ENCODE measurements around the gene SOWAHA. TPM values are rescaled to one million over a fixed set of nuclear protein-coding genes. Genes with fewer than 3 reads are reported as not detected.

The SOWAHA gene
- not detected for total RNA-seq

DNA sequence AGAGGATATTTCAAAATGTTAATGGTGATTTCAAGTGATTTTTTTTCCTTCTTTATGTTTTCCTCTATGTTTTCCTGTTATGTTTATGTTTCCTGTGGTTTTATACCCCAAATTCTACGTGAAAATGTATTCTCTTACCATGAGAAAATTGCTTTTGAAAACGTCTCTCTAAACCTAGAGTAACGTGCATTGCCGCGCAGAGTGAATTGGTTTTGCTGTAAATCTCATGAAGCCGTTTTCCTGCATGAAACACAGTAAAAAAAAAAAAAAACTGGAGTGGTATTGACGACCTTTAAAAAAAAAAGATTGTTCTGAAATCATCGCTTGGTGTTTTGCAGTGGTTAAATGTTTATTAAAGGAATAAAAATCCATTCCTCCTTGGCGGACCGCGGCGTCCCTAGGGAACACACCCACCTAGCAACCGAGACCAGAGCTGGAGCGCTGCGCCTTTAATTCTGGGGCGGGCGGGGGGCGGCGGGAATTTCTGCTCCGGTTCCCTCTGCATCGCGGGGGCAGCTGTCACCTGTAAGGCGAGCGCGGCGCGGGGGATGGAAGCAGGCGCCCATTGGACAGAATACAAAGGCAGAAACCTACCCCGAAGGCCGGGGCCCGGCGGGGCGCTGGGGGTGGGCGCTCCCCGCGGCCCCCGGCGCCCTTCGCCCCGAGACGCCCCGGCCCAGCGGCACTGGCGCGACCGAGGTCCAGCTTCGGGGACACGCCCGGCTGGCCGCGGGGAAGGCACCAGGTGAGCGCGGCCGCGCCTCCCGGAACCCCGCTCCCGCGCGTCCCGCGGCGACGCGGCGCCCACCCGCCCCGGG lies at the start of gene SOWAHA:
Gene SOWAHA (plus strand): TSS at position 522 of the 818 bp plus-strand sequence. CDS start 320 bp downstream, outside the sequence.
- peak; percentile 45 for ATAC-seq
- Mint-ChIP-seq H3K4me3 (peak within 1 kb of the TSS; percentile 64), H3K27me3 (ENCODE audit: low read depth) (peaks cover 48% of the 10 kb centered on the region), H3K36me3 (ENCODE audit: low read depth) (no peaks in the 10 kb centered on the region), H3K9me3 (ENCODE audit: insufficient read depth) (no peaks in the 10 kb centered on the region), H3K27ac (no peak within 1 kb of the TSS), H3K4me1 (ENCODE audit: low read depth) (peaks cover 13% of the 10 kb centered on the region)
- ChIA-PET CTCF (interaction anchor here (1.0 to 1.1 kb wide), 3 partner anchors 12 to 311 kb away, joined by 3 to 6 read pairs (median 5); no protein-coding TSS in a partner anchor), POLR2A (interaction anchor here (1.0 kb wide), 1 partner anchor 222 kb away, joined by 3 read pairs; no protein-coding TSS in a partner anchor)
- DNase-seq: no peak

GRCh38 chr5:132764051-132764450 lies 49.1 kb upstream of the SOWAHA start:
- H3K27ac Mint-ChIP-seq: no peak overlapping the region
- CTCF ChIA-PET: no interaction called here
- POLR2A ChIA-PET: no interaction called here
- H3K36me3 Mint-ChIP-seq (ENCODE audit: low read depth): peaks cover 8% of the 10 kb centered on the region
- DNase-seq (no peak), ATAC-seq (no peak)
- no peaks in the 10 kb centered on the region for H3K27me3 Mint-ChIP-seq (ENCODE audit: low read depth)
- no peaks in the 10 kb centered on the region for H3K9me3 Mint-ChIP-seq (ENCODE audit: insufficient read depth)
- no peaks in the 10 kb centered on the region for H3K4me1 Mint-ChIP-seq (ENCODE audit: low read depth)
- H3K4me3 Mint-ChIP-seq: no peak overlapping the region

DNA sequence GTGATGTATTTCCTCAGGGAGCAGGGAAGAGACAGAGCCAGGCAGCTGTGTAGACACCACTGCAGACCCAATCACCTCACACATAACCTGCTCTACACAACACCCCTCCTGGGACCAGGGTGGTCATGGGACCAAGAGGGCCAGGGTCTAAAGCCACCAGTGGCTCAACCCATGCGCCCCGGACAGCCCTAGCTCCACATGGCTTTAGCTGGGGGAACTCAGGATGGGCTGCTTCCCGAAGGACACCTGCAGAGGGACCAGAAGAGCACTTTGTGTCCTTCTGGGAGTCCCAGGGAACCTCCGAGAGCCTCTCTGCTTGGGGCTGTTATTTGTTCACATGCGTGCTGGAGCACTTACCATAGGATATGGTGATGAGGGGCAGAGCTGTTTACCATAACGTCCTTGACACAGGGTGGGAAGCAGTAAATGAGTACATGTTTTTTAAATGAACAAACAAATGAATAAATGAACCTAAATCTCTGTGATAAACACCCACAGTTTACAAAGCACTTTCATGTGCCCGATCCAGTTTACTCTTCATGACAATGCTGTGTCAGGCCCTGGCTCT lies 48.3 kb upstream of the SOWAHA start:
- POLR2A ChIA-PET: no interaction called here
- CTCF ChIA-PET: no interaction called here
- no peaks in the 10 kb centered on the region for H3K4me1 Mint-ChIP-seq (ENCODE audit: low read depth)
- no peak overlapping the region for H3K27ac Mint-ChIP-seq
- no peaks in the 10 kb centered on the region for H3K27me3 Mint-ChIP-seq (ENCODE audit: low read depth)
- DNase-seq (no peak), ATAC-seq (no peak)
- H3K9me3 Mint-ChIP-seq (ENCODE audit: insufficient read depth): no peaks in the 10 kb centered on the region
- no peak overlapping the region for H3K4me3 Mint-ChIP-seq
- peaks cover 8% of the 10 kb centered on the region for H3K36me3 Mint-ChIP-seq (ENCODE audit: low read depth)

DNA sequence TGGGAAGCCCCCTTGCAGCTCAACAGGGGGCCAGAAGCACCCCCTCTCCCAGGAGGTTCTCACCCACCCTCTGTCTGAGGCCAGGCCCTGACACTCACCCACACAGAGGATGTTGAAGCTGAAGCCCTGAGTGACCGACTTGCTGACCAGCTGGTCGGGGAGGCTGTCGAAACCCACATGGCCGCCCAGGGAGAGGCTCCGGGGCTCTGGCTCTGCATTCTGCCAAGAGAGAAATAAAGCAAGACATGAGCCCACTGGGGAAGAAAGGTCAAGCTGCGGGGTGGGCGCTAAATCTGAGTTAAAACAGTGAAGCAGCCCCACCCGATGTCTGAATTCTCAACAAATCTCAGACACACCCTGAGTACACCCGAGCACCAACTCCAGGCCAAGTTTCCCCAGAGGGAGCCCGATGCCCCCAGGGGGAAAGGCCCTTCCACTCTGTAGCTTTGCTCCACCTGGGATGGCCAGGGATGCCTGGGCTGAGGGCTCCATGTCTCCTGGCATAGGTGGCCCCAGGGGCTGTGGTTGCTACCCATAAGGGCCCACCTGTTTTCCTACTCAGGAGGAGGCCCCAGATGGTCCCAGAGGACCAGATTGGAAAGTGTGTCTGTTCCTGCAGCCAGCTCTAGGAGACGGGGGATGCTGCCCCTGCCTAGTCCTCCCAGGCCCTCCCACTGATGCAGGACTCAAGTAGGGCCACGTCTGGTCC lies 47.6 kb upstream of the SOWAHA start:
- POLR2A ChIA-PET: no interaction called here

DNA sequence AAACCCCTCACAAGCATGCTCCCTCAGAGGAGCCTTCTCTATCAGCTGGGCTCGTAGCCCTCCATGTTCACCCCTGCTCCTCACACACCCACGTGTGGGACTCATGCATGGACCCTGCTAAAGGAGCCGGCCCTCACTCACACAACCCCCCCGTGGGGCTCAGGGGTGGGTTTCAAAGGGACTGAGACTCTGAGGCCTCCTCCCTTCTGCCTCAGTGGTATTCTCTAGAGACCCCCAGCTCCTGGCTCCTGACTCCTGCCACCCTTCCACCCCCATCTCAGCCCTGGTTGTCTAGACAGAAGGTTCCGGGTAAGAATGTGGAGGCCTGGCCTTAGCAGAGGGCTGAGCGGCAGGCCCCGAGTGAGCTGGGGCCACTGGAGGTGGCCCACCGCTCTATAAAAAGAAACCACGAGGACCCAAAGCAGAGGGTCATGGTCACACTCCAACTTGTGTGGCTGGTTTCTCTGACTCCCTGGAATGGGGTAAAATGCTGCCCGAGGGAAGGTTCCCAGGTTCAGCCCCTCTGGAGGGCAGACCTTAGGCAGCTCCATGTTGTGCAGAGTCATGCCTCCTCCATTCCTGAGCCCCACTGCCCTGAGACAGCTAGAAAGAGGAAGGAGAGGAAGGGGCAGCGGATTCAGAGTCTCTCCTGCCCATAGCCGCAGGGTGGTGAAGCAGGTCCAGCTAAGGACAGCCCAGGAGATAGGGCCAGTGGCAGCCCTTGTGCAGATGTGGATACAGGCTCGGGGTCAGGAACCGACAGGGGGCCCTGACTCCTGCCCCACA lies 46.9 kb upstream of the SOWAHA start:
- ChIA-PET POLR2A (no interaction called here), CTCF (interaction anchor here (1.0 kb wide), 1 partner anchor 54 kb away, joined by 3 read pairs; no protein-coding TSS in a partner anchor)

More for the DNA sequence above, 47.6 kb upstream of the SOWAHA start:
- no peak for ATAC-seq
- H3K27ac Mint-ChIP-seq: no peak overlapping the region
- no peaks in the 10 kb centered on the region for H3K4me1 Mint-ChIP-seq (ENCODE audit: low read depth)
- no peak overlapping the region for H3K4me3 Mint-ChIP-seq
- DNase-seq: no peak
- CTCF ChIA-PET: no interaction called here
- H3K9me3 Mint-ChIP-seq (ENCODE audit: insufficient read depth): no peaks in the 10 kb centered on the region
- peaks cover 8% of the 10 kb centered on the region for H3K36me3 Mint-ChIP-seq (ENCODE audit: low read depth)
- no peaks in the 10 kb centered on the region for H3K27me3 Mint-ChIP-seq (ENCODE audit: low read depth)

GRCh38 chr5:132766806-132767055 lies 46.4 kb upstream of the SOWAHA start:
- POLR2A ChIA-PET: no interaction called here
- peaks cover 8% of the 10 kb centered on the region for H3K36me3 Mint-ChIP-seq (ENCODE audit: low read depth)
- no peaks in the 10 kb centered on the region for H3K27me3 Mint-ChIP-seq (ENCODE audit: low read depth)
- H3K9me3 Mint-ChIP-seq (ENCODE audit: insufficient read depth): no peaks in the 10 kb centered on the region
- ATAC-seq (no peak), DNase-seq (no peak)
- CTCF ChIA-PET: interaction anchor here (1.0 kb wide), 1 partner anchor 53 kb away, joined by 3 read pairs; no protein-coding TSS in a partner anchor
- H3K4me1 Mint-ChIP-seq (ENCODE audit: low read depth): no peaks in the 10 kb centered on the region
- no peak overlapping the region for H3K27ac Mint-ChIP-seq
- no peak overlapping the region for H3K4me3 Mint-ChIP-seq

More for the DNA sequence above, 46.9 kb upstream of the SOWAHA start:
- H3K36me3 Mint-ChIP-seq (ENCODE audit: low read depth): peaks cover 8% of the 10 kb centered on the region
- H3K4me3 Mint-ChIP-seq: no peak overlapping the region
- no peaks in the 10 kb centered on the region for H3K9me3 Mint-ChIP-seq (ENCODE audit: insufficient read depth)
- H3K4me1 Mint-ChIP-seq (ENCODE audit: low read depth): no peaks in the 10 kb centered on the region
- H3K27ac Mint-ChIP-seq: no peak overlapping the region
- ATAC-seq (no peak), DNase-seq (no peak)
- H3K27me3 Mint-ChIP-seq (ENCODE audit: low read depth): no peaks in the 10 kb centered on the region

- ChIA-PET POLR2A (interaction anchor here (0.7 kb wide), 1 partner anchor 40 kb away, joined by 3 read pairs; no protein-coding TSS in a partner anchor), CTCF (interaction anchor here (1.0 kb wide), 1 partner anchor 53 kb away, joined by 3 read pairs; no protein-coding TSS in a partner anchor)
- Mint-ChIP-seq H3K4me3 (no peak overlapping the region), H3K27me3 (ENCODE audit: low read depth) (no peaks in the 10 kb centered on the region), H3K27ac (no peak overlapping the region), H3K4me1 (ENCODE audit: low read depth) (no peaks in the 10 kb centered on the region), H3K9me3 (ENCODE audit: insufficient read depth) (no peaks in the 10 kb centered on the region), H3K36me3 (ENCODE audit: low read depth) (peaks cover 8% of the 10 kb centered on the region)
- ATAC-seq: no peak
- DNase-seq: no peak
These were observed 46.0 kb upstream of the SOWAHA start for GRCh38 chr5:132767150-132767549.

- Mint-ChIP-seq H3K4me3 (no peak overlapping the region), H3K9me3 (ENCODE audit: insufficient read depth) (no peaks in the 10 kb centered on the region), H3K27me3 (ENCODE audit: low read depth) (no peaks in the 10 kb centered on the region), H3K36me3 (ENCODE audit: low read depth) (peaks cover 3% of the 10 kb centered on the region), H3K4me1 (ENCODE audit: low read depth) (no peaks in the 10 kb centered on the region), H3K27ac (no peak overlapping the region)
- ATAC-seq (no peak), DNase-seq (no peak)
- ChIA-PET POLR2A (no interaction called here), CTCF (no interaction called here)
These were observed 44.6 kb upstream of the SOWAHA start for GRCh38 chr5:132768485-132768868.

DNA sequence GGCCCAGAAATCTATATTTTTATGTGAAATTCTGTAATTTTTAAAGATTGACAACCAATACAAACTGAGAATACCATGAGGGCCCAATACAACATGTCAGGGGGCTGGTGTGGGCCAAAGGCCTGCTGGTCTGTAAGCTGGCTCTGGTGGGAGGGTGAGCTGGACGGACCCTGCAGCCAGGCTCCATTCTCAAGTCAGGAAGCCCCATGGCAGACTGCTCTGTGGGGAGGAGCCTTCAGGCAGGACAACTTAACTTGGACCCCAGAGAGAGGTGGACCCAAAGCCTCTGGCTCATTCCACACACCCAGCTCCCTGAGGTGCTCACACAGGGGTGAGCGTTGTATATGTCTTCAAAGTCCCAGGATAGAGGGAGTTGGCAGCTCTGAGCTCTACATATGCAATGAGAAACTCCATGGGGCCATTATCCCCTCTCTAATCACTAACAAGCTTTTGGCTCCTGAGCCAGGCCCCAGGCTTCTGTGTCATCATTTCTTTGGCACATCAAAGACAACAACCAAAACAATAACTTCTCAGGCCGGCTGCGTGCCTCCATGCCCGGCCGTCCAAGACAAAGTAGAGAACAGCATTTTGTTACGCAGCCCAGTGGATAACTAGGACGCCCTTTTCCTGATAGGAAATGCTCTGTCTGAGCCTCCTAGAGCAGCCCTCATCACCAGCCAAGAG lies 42.5 kb upstream of the SOWAHA start:
- Mint-ChIP-seq H3K27ac (no peak overlapping the region), H3K4me1 (ENCODE audit: low read depth) (peaks cover 3% of the 10 kb centered on the region), H3K36me3 (ENCODE audit: low read depth) (no peaks in the 10 kb centered on the region), H3K4me3 (no peak overlapping the region), H3K27me3 (ENCODE audit: low read depth) (peaks cover 7% of the 10 kb centered on the region), H3K9me3 (ENCODE audit: insufficient read depth) (no peaks in the 10 kb centered on the region)
- DNase-seq (no peak), ATAC-seq (no peak)
- ChIA-PET POLR2A (no interaction called here), CTCF (interaction anchor here (0.7 kb wide), 1 partner anchor 265 kb away, joined by 3 read pairs; no protein-coding TSS in a partner anchor)

DNA sequence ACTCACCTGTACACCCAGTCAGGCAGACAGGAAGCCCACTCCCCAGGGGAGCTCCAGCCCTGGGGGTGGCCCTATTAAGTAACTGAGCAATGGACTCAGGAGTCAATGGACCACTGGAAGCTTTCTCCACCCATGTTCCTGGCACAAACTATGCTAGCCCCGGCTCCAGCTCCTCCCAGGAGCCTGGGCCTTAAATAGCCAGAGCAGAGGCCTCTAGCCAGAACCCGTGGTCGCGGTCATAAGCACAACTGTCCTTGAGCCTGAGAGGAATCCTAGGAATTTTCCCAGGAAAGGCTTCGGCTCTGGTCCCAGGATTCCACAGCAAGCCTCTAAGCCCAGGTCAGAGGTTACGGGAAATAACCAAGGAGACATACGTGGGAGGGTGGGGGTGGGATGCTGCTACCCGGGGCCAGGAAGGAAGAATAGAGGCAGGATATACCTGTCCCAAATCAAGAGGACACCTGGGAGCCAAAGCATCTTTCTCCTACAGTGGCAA lies 41.6 kb upstream of the SOWAHA start:
- H3K9me3 Mint-ChIP-seq (ENCODE audit: insufficient read depth): no peaks in the 10 kb centered on the region
- H3K27ac Mint-ChIP-seq: no peak overlapping the region
- no peak overlapping the region for H3K4me3 Mint-ChIP-seq
- peaks cover 6% of the 10 kb centered on the region for H3K4me1 Mint-ChIP-seq (ENCODE audit: low read depth)
- ATAC-seq: no peak
- CTCF ChIA-PET: no interaction called here
- no peaks in the 10 kb centered on the region for H3K36me3 Mint-ChIP-seq (ENCODE audit: low read depth)
- POLR2A ChIA-PET: no interaction called here
- peaks cover 13% of the 10 kb centered on the region for H3K27me3 Mint-ChIP-seq (ENCODE audit: low read depth)
- DNase-seq: no peak
